ENCODE data around the gene CABP2.

GRCh38 chr11:67522338-67522737, 908 bp downstream of the CABP2 start:
- TF ChIP-seq CTCF (conservative IDR thresholded peaks at IDR 0.05; ENCODE audit: low read depth, low read length) (no peak), EZH2 (IDR thresholded peaks at IDR 0.05; ENCODE audit: borderline replicate concordance, low read depth, low read length, poor library complexity, severe bottlenecking) (no peak)
